ENCODE measurements around the gene PRKCE.
A peak's percentile ranks its signal among the peaks of the same experiment; 100 is the strongest.

PRKCE gene

GRCh38 chr2:45841752-45842407, 190.4 kb downstream of the PRKCE start:
- TF ChIP-seq TAF1 (IDR thresholded peaks at IDR 0.05; ENCODE audit: borderline replicate concordance, low read depth, low read length) (no peak), POLR2A (IDR thresholded peaks at IDR 0.05; ENCODE audit: low read depth, low read length) (no peak), POLR2AphosphoS5 (IDR thresholded peaks at IDR 0.05; ENCODE audit: low read depth, low read length) (no peak)
- FAIRE-seq (no peak), DNase-seq (ENCODE audit: insufficient read length) (no peak)

- no peak for DNase-seq (ENCODE audit: insufficient read length)
- peak; percentile 14 for FAIRE-seq
- TF ChIP-seq TAF1 (IDR thresholded peaks at IDR 0.05; ENCODE audit: borderline replicate concordance, low read depth, low read length) (no peak), POLR2AphosphoS5 (IDR thresholded peaks at IDR 0.05; ENCODE audit: low read depth, low read length) (no peak), POLR2A (IDR thresholded peaks at IDR 0.05; ENCODE audit: low read depth, low read length) (no peak)
Measured at GRCh38 chr2:45843136-45843535, 191.7 kb downstream of the PRKCE start.

GRCh38 chr2:45844796-45845457, 193.5 kb downstream of the PRKCE start:
- TF ChIP-seq TAF1 (IDR thresholded peaks at IDR 0.05; ENCODE audit: borderline replicate concordance, low read depth, low read length) (no peak), POLR2A (IDR thresholded peaks at IDR 0.05; ENCODE audit: low read depth, low read length) (no peak), POLR2AphosphoS5 (IDR thresholded peaks at IDR 0.05; ENCODE audit: low read depth, low read length) (no peak)
- FAIRE-seq (no peak), DNase-seq (ENCODE audit: insufficient read length) (no peak)

- FAIRE-seq, result no peak
- no peak for TF ChIP-seq POLR2A (IDR thresholded peaks at IDR 0.05; ENCODE audit: low read depth, low read length)
- no peak for TF ChIP-seq POLR2AphosphoS5 (IDR thresholded peaks at IDR 0.05; ENCODE audit: low read depth, low read length)
- TF ChIP-seq TAF1 (IDR thresholded peaks at IDR 0.05; ENCODE audit: borderline replicate concordance, low read depth, low read length), result no peak
- no peak for DNase-seq (ENCODE audit: insufficient read length)
Measured at GRCh38 chr2:45845566-45845965, 194.1 kb downstream of the PRKCE start.

- TF ChIP-seq POLR2AphosphoS5 (IDR thresholded peaks at IDR 0.05; ENCODE audit: low read depth, low read length) (no peak), TAF1 (IDR thresholded peaks at IDR 0.05; ENCODE audit: borderline replicate concordance, low read depth, low read length) (no peak), POLR2A (IDR thresholded peaks at IDR 0.05; ENCODE audit: low read depth, low read length) (no peak)
- DNase-seq (ENCODE audit: insufficient read length), result no peak
- FAIRE-seq, result no peak
Measured at GRCh38 chr2:45849491-45850283, 198.2 kb downstream of the PRKCE start.

GRCh38 chr2:45850558-45850957, 199.1 kb downstream of the PRKCE start:
- DNase-seq (ENCODE audit: insufficient read length) (no peak), FAIRE-seq (no peak)
- TF ChIP-seq POLR2A (IDR thresholded peaks at IDR 0.05; ENCODE audit: low read depth, low read length), result no peak
- no peak for TF ChIP-seq POLR2AphosphoS5 (IDR thresholded peaks at IDR 0.05; ENCODE audit: low read depth, low read length)
- no peak for TF ChIP-seq TAF1 (IDR thresholded peaks at IDR 0.05; ENCODE audit: borderline replicate concordance, low read depth, low read length)

GRCh38 chr2:45851111-45851510, 199.6 kb downstream of the PRKCE start:
- no peak for DNase-seq (ENCODE audit: insufficient read length)
- FAIRE-seq, result no peak

GRCh38 chr2:45851576-45852304, 200.3 kb downstream of the PRKCE start:
- no peak for FAIRE-seq
- DNase-seq (ENCODE audit: insufficient read length), result no peak
- TF ChIP-seq POLR2A (IDR thresholded peaks at IDR 0.05; ENCODE audit: low read depth, low read length), result no peak
- TF ChIP-seq POLR2AphosphoS5 (IDR thresholded peaks at IDR 0.05; ENCODE audit: low read depth, low read length), result no peak
- no peak for TF ChIP-seq TAF1 (IDR thresholded peaks at IDR 0.05; ENCODE audit: borderline replicate concordance, low read depth, low read length)

More at GRCh38 chr2:45851111-45851510, 199.6 kb downstream of the PRKCE start:
- TF ChIP-seq TAF1 (IDR thresholded peaks at IDR 0.05; ENCODE audit: borderline replicate concordance, low read depth, low read length), result no peak
- no peak for TF ChIP-seq POLR2AphosphoS5 (IDR thresholded peaks at IDR 0.05; ENCODE audit: low read depth, low read length)
- no peak for TF ChIP-seq POLR2A (IDR thresholded peaks at IDR 0.05; ENCODE audit: low read depth, low read length)

- FAIRE-seq, result no peak
- TF ChIP-seq POLR2AphosphoS5 (IDR thresholded peaks at IDR 0.05; ENCODE audit: low read depth, low read length) (no peak), POLR2A (IDR thresholded peaks at IDR 0.05; ENCODE audit: low read depth, low read length) (no peak), TAF1 (IDR thresholded peaks at IDR 0.05; ENCODE audit: borderline replicate concordance, low read depth, low read length) (no peak)
- DNase-seq (ENCODE audit: insufficient read length), result no peak
Measured at GRCh38 chr2:45852450-45853150, 201.1 kb downstream of the PRKCE start.

- DNase-seq (ENCODE audit: insufficient read length), result no peak
- TF ChIP-seq TAF1 (IDR thresholded peaks at IDR 0.05; ENCODE audit: borderline replicate concordance, low read depth, low read length), result no peak
- TF ChIP-seq POLR2AphosphoS5 (IDR thresholded peaks at IDR 0.05; ENCODE audit: low read depth, low read length), result no peak
- no peak for TF ChIP-seq POLR2A (IDR thresholded peaks at IDR 0.05; ENCODE audit: low read depth, low read length)
- no peak for FAIRE-seq
Measured at GRCh38 chr2:45855374-45855773, 203.9 kb downstream of the PRKCE start.
